ENCODE results near the gene IQCC. TPM values are rescaled to one million over a fixed set of nuclear protein-coding genes. Genes with fewer than 3 reads are reported as not detected.

Gene IQCC
- total RNA-seq, 3 donors from 2014 or later = 1.8 to 3.5 (median 2.3) TPM

- H3K4me3 ChIP-seq = no peak overlapping the region
- H3K27ac ChIP-seq = no peak overlapping the region
- H3K27me3 ChIP-seq = no peaks in the 10 kb centered on the region
- no peak for DNase-seq (ENCODE audit: low spot score in 2 of 2)
- peaks cover 0 to 3% of the 10 kb centered on the region in 2 donors for H3K4me1 ChIP-seq
- H3K9me3 ChIP-seq = no peaks in the 10 kb centered on the region
- no peak for TF ChIP-seq POLR2AphosphoS5 (IDR thresholded peaks at IDR 0.05)
- TF ChIP-seq POLR2A (IDR thresholded peaks at IDR 0.05) = no peak
- TF ChIP-seq CTCF (IDR thresholded peaks at IDR 0.05) = no peak
- peaks cover under 1% of the 10 kb centered on the region for H3K36me3 ChIP-seq
- intact Hi-C loops (cut with DNase I; ENCODE audit: low total_unique reads) = no loop called here
Measured at GRCh38 chr1:32195531-32195930, 9.9 kb upstream of the IQCC start.

GRCh38 chr1:32195972-32196823, 9.3 kb upstream of the IQCC start:
- Histone ChIP-seq H3K27ac (no peak overlapping the region), H3K4me1 (peaks cover 3% of the 10 kb centered on the region in 2 donors), H3K4me3 (no peak overlapping the region), H3K36me3 (no peaks in the 10 kb centered on the region), H3K27me3 (no peaks in the 10 kb centered on the region), H3K9me3 (no peaks in the 10 kb centered on the region)
- no peak for DNase-seq (ENCODE audit: low spot score in 2 of 2)
- intact Hi-C loops (cut with DNase I; ENCODE audit: low total_unique reads) = no loop called here
- no peak for TF ChIP-seq POLR2A (IDR thresholded peaks at IDR 0.05)
- no peak for TF ChIP-seq POLR2AphosphoS5 (IDR thresholded peaks at IDR 0.05)
- TF ChIP-seq CTCF (IDR thresholded peaks at IDR 0.05) = no peak

- Histone ChIP-seq H3K27me3 (no peaks in the 10 kb centered on the region), H3K27ac (no peak overlapping the region), H3K36me3 (no peaks in the 10 kb centered on the region), H3K9me3 (no peaks in the 10 kb centered on the region), H3K4me3 (no peak overlapping the region), H3K4me1 (peaks cover 3 to 9% of the 10 kb centered on the region in 2 donors)
- intact Hi-C loops (cut with DNase I; ENCODE audit: low total_unique reads) = no loop called here
- DNase-seq (ENCODE audit: low spot score in 2 of 2) = no peak
- TF ChIP-seq POLR2A (IDR thresholded peaks at IDR 0.05) = no peak
- TF ChIP-seq POLR2AphosphoS5 (IDR thresholded peaks at IDR 0.05) = no peak
- TF ChIP-seq CTCF (IDR thresholded peaks at IDR 0.05) = no peak
Measured at GRCh38 chr1:32197074-32197473, 8.4 kb upstream of the IQCC start.

- Histone ChIP-seq H3K9me3 (no peaks in the 10 kb centered on the region), H3K4me1 (peaks cover 3 to 10% of the 10 kb centered on the region in 2 donors), H3K36me3 (no peaks in the 10 kb centered on the region), H3K27me3 (no peaks in the 10 kb centered on the region), H3K27ac (no peak overlapping the region), H3K4me3 (no peak overlapping the region)
- intact Hi-C loops (cut with DNase I; ENCODE audit: low total_unique reads) = no loop called here
- TF ChIP-seq POLR2A (IDR thresholded peaks at IDR 0.05) (no peak), CTCF (IDR thresholded peaks at IDR 0.05) (no peak), POLR2AphosphoS5 (IDR thresholded peaks at IDR 0.05) (no peak)
- no peak for DNase-seq (ENCODE audit: low spot score in 2 of 2)
Measured at GRCh38 chr1:32197837-32198236, 7.6 kb upstream of the IQCC start.

- Histone ChIP-seq H3K27ac (peak overlapping the region in 1 of 2 donors; percentile 92), H3K4me1 (peaks cover 3 to 10% of the 10 kb centered on the region in 2 donors), H3K36me3 (no peaks in the 10 kb centered on the region), H3K9me3 (no peaks in the 10 kb centered on the region), H3K27me3 (no peaks in the 10 kb centered on the region), H3K4me3 (no peak overlapping the region)
- no peak for DNase-seq (ENCODE audit: low spot score in 2 of 2)
- TF ChIP-seq POLR2A (IDR thresholded peaks at IDR 0.05) = no peak
- no peak for TF ChIP-seq CTCF (IDR thresholded peaks at IDR 0.05)
- TF ChIP-seq POLR2AphosphoS5 (IDR thresholded peaks at IDR 0.05) = no peak
- intact Hi-C loops (cut with DNase I; ENCODE audit: low total_unique reads) = no loop called here
Measured at GRCh38 chr1:32198237-32199042, 7.0 kb upstream of the IQCC start.
